ENCODE data around the gene TFF3.

The TFF3 gene

GRCh38 chr21:42297377-42297776, 17.8 kb downstream of the TFF3 start:
- TF ChIP-seq SIN3A (IDR thresholded peaks at IDR 0.05; ENCODE audit: borderline replicate concordance, insufficient read depth, low read length) = no peak
- no peak for TF ChIP-seq REST (IDR thresholded peaks at IDR 0.05; ENCODE audit: insufficient read depth in 1 of 2, low read depth in 2 of 2, low read length in 2 of 2)
- TF ChIP-seq FOXP2 (optimal IDR thresholded peaks at IDR 0.05; ENCODE audit: borderline replicate concordance, extremely low read depth, extremely low read length, insufficient read depth) = no peak
- no peak for TF ChIP-seq TAF1 (IDR thresholded peaks at IDR 0.05; ENCODE audit: borderline replicate concordance, insufficient read depth, low read length)
- TF ChIP-seq POLR2AphosphoS5 (IDR thresholded peaks at IDR 0.05; ENCODE audit: low read depth, low read length) = no peak

- TF ChIP-seq POLR2AphosphoS5 (IDR thresholded peaks at IDR 0.05; ENCODE audit: low read depth, low read length) = no peak
- TF ChIP-seq TAF1 (IDR thresholded peaks at IDR 0.05; ENCODE audit: borderline replicate concordance, insufficient read depth, low read length) = no peak
- no peak for TF ChIP-seq FOXP2 (optimal IDR thresholded peaks at IDR 0.05; ENCODE audit: borderline replicate concordance, extremely low read depth, extremely low read length, insufficient read depth)
- no peak for TF ChIP-seq SIN3A (IDR thresholded peaks at IDR 0.05; ENCODE audit: borderline replicate concordance, insufficient read depth, low read length)
- no peak for TF ChIP-seq REST (IDR thresholded peaks at IDR 0.05; ENCODE audit: insufficient read depth in 1 of 2, low read depth in 2 of 2, low read length in 2 of 2)
Measured at GRCh38 chr21:42296501-42296900, 18.7 kb downstream of the TFF3 start.

GRCh38 chr21:42295845-42296244, 19.4 kb downstream of the TFF3 start:
- no peak for TF ChIP-seq SIN3A (IDR thresholded peaks at IDR 0.05; ENCODE audit: borderline replicate concordance, insufficient read depth, low read length)
- TF ChIP-seq REST (IDR thresholded peaks at IDR 0.05; ENCODE audit: insufficient read depth in 1 of 2, low read depth in 2 of 2, low read length in 2 of 2) = no peak
- no peak for TF ChIP-seq FOXP2 (optimal IDR thresholded peaks at IDR 0.05; ENCODE audit: borderline replicate concordance, extremely low read depth, extremely low read length, insufficient read depth)
- TF ChIP-seq TAF1 (IDR thresholded peaks at IDR 0.05; ENCODE audit: borderline replicate concordance, insufficient read depth, low read length) = no peak
- TF ChIP-seq POLR2AphosphoS5 (IDR thresholded peaks at IDR 0.05; ENCODE audit: low read depth, low read length) = no peak

- TF ChIP-seq POLR2AphosphoS5 (IDR thresholded peaks at IDR 0.05; ENCODE audit: low read depth, low read length) (no peak), FOXP2 (optimal IDR thresholded peaks at IDR 0.05; ENCODE audit: borderline replicate concordance, extremely low read depth, extremely low read length, insufficient read depth) (no peak), TAF1 (IDR thresholded peaks at IDR 0.05; ENCODE audit: borderline replicate concordance, insufficient read depth, low read length) (no peak), SIN3A (IDR thresholded peaks at IDR 0.05; ENCODE audit: borderline replicate concordance, insufficient read depth, low read length) (no peak), REST (IDR thresholded peaks at IDR 0.05; ENCODE audit: insufficient read depth in 1 of 2, low read depth in 2 of 2, low read length in 2 of 2) (no peak)
Measured at GRCh38 chr21:42294273-42294880, 20.8 kb downstream of the TFF3 start.

Data from PFSK-1 (cell line).